AG10803 (cell line): ENCODE measurements around the gene PFKFB1.
A peak's percentile ranks its signal among the peaks of the same experiment; 100 is the strongest.

Source experiments
- DNase-seq: peaks from one replicate; pipeline ENCODE4 v3.0.0; 2010; ENCODE audit warnings: low read depth
- H3K4me3 ChIP-seq: 2 replicates; pipeline ENCODE4 v1.5.1; 2011; ENCODE audit warnings: mild to moderate bottlenecking, low read length, control low read depth
- TF ChIP-seq, protein P1 (sequence below): conservative IDR thresholded peaks from 2 replicates; pipeline ENCODE4 v1.5.1; 2011; ENCODE audit warnings: mild to moderate bottlenecking, low read length, control low read depth, inconsistent platforms

PFKFB1 gene

DNA sequence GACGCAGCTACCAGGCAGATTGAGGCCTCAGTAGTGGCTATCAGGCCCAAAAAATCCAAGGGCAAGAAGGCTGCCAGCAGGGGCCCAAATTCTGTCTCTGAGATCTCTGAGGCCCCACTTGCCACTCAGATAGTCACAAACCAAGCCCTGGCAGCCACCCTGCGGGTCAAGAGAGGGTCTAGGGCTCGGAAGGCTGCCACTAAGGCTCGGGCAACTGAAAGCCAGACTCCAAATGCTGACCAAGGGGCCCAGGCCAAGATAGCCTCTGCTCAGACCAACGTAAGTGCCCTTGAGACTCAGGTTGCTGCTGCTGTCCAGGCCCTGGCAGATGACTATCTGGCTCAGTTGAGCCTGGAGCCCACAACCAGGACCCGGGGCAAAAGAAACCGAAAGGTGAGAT lies 70.6 kb downstream of the PFKFB1 start:
- TF ChIP-seq, protein P1, sequence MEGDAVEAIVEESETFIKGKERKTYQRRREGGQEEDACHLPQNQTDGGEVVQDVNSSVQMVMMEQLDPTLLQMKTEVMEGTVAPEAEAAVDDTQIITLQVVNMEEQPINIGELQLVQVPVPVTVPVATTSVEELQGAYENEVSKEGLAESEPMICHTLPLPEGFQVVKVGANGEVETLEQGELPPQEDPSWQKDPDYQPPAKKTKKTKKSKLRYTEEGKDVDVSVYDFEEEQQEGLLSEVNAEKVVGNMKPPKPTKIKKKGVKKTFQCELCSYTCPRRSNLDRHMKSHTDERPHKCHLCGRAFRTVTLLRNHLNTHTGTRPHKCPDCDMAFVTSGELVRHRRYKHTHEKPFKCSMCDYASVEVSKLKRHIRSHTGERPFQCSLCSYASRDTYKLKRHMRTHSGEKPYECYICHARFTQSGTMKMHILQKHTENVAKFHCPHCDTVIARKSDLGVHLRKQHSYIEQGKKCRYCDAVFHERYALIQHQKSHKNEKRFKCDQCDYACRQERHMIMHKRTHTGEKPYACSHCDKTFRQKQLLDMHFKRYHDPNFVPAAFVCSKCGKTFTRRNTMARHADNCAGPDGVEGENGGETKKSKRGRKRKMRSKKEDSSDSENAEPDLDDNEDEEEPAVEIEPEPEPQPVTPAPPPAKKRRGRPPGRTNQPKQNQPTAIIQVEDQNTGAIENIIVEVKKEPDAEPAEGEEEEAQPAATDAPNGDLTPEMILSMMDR: no peak
- no peak overlapping the region for H3K4me3 ChIP-seq
- no peak for DNase-seq

DNA sequence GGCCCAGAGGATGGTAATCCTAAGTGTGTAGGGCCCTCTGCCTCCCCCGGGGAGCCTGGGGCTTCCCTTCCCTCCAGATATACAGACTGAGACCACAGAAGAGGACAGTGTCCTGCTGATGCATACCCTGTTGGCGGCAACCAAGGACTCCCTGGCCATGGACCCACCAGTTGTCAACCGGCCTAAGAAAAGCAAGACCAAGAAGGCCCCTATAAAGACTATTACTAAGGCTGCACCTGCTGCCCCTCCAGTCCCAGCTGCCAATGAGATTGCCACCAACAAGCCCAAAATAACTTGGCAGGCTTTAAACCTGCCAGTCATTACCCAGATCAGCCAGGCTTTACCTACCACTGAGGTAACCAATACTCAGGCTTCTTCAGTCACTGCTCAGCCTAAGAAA lies 71.4 kb downstream of the PFKFB1 start:
- no peak overlapping the region for H3K4me3 ChIP-seq
- DNase-seq: no peak
- TF ChIP-seq, protein P1: no peak

DNA sequence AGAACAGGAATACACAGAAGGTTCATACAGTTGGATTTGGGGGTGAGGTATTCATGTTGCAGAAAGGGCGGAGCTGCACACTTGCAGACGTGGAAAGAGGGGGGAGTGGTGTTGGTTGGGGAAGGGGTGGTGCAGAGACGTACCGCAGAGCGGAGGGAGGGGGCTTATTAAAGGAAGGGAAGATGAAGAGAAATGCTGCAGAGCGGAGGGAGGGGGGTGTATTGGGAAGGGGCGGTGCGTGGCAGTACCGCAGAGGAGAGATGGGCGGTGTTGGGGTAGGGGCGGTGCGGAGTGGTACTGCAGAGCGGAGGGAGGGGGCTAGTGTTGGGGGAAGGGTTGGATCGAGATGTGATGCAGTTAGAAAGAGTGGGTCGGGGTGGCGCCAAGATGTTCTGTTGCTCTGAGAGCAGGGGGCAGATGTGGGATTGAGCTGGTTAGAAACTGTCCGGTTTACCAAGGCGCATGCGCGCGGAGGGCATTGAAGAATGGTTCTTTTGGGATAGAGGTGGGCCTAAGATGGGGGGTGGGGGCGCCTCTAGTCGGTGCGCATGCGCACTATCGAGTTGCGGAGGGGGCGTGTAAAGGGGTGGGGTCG lies 72.5 kb downstream of the PFKFB1 start:
- TF ChIP-seq, protein P1: no peak
- H3K4me3 ChIP-seq: peak overlapping the region; percentile 68
- DNase-seq: peak; percentile 52

DNA sequence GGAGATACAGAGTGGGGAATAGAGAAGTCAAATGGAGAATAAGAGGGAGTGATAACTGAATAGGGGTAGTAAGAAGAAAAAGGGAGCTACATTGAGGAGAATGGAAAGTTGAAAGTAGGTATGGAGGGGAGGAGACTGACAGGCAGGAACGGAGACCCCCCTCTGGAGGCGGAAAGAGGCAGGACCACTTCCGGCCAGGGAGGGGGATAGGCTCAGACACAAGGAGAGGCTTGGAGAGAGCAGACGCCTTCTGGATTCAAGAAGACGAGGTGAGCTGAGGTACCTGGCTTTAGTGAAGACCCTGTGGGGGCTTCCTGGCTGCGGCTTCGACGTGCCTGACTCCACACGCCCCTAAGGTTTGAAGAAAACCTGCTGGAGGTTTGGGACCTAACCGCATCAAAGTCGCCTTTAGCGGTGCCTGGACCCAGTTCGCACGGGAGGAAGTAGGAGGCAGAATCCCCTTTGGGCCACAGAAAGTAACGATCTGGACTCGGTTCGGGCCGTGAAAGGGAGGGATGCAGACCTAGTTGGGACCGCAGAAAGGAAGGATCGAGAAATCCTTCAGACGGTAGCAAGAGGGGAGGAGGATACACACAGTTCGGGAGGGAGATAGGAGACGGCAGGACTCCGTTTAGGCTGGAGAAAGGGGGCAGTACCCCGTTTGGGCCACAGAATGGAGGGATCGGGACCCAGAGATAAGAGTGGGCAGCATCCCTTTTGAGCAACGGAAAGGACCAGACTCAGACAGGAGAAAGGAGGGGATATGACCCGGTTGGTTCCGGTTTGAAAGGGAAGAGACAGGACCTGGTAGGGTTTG lies 73.2 kb downstream of the PFKFB1 start, which contains the start of gene TRO:
TRO (plus strand) TSS at position 215 of the 817 bp plus-strand sequence. CDS start 1,423 bp downstream, outside the sequence.
- TF ChIP-seq, protein P1: peak; percentile 26
- H3K4me3 ChIP-seq: peak within 1 kb of the TSS; percentile 68
- DNase-seq: no peak

DNA sequence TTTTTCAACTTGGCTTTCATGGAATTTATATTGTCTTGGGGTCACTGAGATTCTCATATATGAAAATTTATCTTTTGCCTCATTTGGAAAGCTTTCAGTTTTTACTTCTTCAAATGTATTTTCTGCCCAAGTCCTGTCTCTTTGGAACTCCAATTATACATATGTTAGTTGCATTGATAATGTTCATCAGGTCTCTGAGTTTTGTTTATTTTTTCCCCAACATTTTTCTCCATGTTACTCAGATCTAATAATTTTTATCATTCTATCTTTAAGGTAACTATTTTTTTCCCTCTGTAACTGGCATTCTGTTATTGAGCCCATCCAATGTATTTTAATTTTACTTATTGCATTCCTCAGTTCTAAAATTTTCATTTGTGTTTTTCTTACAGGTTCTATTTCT lies 84.0 kb downstream of the PFKFB1 start:
- TF ChIP-seq, protein P1: no peak
- H3K4me3 ChIP-seq: no peak overlapping the region
- no peak for DNase-seq

DNA sequence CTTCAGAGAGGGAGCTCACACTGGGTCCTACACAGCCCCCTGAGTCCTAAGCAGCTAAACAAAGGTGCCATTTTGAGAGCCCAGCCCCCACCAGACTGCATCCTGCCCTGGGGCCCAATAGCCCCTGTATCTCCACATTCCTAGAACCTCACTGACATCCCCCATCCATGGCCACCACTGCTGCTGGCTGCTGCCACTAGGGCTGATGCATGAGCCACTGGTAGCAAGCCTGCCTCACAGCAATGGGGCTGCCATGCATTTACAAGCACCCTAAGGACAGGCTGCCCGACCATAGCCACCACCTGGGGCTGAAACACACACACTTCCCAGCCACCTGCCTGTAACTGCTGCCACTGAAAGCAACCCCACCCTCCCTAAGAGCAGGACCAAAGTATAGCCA lies 99.8 kb downstream of the PFKFB1 start:
- TF ChIP-seq, protein P1: no peak
- H3K4me3 ChIP-seq: no peak overlapping the region
- no peak for DNase-seq

DNA sequence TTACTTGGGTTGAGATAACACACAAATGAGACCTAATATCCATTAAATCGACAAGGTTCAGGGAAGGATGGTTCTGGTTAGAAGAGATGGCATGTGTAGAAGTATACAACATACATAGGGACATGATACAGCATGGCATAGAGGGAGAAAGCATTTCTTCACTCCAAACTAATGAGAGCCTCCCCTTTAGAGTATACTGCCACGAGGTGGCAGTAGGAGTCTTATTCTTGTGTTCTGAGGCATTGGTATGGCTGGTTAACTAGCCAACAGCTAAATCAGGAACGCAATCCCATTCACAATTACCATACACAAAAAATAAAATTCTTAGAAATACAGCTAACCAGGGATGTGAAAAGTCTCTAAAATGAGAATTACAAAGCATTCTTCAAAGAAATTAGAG lies 102.4 kb downstream of the PFKFB1 start:
- H3K4me3 ChIP-seq: no peak overlapping the region
- DNase-seq: peak; percentile 37
- TF ChIP-seq, protein P1: peak; percentile 50
